Embryonic facial prominence (tissue), 1 donor: ENCODE data around the gene HOGA1.
"Not testable (repeated sequence)": the region's sequence is repeated elsewhere in the genome, so short reads cannot be mapped to it uniquely, and the experiment has no call there.

Experiments
- DNase-seq: peaks from one replicate; pipeline ENCODE4 v3.0.0-alpha.2; 2016; ENCODE audit errors: extremely low spot score

The HOGA1 gene

DNA sequence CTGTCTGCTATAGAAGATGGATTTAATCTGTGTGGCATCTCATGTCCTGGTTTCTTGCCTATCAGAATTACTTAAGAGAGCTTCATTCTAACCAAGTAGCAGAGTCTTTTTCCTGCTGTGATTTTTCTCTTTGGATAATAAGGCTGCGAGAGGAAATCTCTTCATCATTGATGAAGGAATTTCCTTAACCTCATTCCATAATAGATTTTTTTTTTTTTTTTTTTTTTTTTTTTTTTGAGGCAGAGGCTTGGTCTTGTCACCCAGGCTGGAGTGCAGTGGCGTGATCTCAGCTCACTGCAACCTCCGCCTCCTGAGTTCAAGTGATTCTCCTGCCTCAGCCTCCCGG is 65.2 kb downstream of the HOGA1 start:
- DNase-seq = not testable (repeated sequence)

DNA sequence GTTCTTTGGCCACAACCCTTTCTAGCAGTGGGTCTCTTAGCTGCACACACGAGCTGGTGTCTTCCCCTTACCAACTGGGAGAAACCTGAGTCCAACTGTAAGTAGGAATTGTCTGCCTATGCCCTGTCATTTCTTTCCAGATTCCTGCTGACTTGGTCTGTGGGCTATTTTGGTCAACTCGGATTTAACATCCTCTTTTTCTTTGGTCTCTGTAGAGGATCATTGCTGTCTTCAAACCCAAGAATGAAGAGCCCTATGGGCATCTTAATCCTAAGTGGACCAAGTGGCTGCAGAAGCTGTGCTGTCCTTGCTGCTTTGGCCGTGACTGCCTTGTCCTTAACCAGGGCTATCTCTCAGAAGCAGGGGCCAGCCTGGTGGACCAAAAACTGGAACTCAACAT is 66.5 kb downstream of the HOGA1 start:
- no peak for DNase-seq

DNA sequence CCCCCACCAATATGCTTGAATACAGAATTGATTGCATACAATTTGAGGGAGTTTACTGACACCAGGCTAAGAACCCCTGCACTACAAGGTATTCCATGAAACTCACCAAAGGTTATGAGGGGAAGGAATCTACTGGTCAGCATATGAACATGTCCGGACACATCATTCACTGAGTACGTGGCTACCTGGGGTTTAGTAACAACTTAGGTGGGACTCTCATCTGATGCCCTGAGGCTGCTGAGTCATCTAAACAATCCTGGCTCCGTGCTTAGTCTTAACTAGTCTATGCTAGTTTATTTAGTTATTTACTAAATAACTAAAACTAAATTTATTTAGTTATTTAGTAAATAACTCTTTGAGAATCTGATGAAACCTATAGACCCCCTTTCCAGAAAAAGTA is 67.6 kb downstream of the HOGA1 start:
- no peak for DNase-seq

DNA sequence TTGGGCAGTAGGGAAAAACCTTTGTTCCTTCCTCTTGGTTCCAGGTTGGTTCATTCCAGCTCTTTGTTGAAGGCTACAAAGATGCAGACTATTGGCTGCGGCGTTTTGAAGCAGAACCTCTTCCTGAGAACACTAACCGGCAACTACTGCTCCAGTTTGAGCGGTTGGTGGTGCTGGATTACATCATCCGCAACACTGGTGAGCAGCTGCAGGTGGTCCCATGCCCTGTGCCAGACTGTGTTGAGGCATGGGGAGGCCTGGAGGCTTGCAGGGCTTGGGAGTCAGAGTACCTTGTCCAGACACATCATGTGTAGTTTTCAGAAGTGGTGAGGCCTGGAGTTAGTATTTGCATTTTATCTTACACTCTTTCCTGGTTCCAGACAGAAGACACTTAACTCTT is 72.6 kb downstream of the HOGA1 start:
- DNase-seq = no peak

DNA sequence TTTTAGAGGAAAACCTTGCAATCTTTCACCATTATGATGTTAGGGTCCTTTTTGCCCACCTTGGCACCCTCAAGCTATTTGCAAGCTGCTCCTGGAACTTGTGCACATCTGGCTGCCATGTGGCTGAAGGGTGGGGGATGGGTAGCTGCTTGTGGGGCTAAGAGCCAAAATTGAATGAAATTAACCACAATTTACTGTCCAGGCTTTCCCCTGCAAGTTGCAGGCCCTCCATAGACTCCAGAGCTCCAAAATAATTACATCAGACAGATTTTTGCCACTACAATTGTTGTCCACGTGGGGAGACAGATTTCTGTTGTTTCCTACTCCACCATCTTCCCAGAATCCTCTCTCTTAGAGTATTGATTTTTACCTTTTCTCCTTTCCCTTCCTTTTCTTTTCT is 75.4 kb downstream of the HOGA1 start:
- no peak for DNase-seq
